ENCODE results near the gene TFPI. TPM values are rescaled to one million over a fixed set of nuclear protein-coding genes. Genes with fewer than 3 reads are reported as not detected.
"Not testable (repeated sequence)": the region's sequence is repeated elsewhere in the genome, so short reads cannot be mapped to it uniquely, and the experiment has no call there.

Gene TFPI
- total RNA-seq, 4 donors from 2014 or later: 3.5 to 89.6 (median 22.5) TPM

DNA sequence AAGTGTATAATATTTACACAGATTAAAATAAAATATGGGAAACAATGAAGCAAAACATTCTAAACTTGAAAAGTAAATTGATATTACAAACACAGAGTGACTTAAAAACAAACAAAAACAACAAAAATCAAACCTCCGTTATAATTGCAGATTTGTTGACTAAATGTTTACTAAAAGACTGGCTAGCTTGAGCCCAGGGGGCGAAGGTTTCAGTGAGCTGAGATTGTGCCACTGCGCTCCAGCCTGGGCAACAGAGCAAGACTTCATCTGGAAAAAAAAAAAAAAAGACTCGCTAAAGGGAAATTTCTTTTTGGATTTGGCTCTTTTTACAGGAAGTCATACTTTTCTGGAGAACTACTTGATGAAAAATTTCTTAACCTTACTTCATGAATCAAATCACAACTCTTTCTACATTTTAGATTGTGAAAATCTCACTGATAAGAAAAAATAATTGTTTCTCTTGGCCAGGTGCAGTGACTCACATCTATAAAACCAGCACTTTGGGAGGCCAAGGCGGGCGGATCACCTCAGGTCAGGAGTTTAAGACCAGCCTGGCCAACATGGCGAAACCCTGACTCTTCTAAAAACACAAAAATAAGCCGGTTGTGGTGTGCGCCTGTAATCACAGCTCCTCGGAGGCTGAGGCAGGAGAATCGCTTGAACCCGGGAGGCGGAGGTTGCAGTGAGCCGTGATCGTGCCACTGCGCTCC, 9.7 kb downstream of the TFPI start:
- intact Hi-C loops (cut with DNase I): no loop called here
- no peak for DNase-seq
- H3K27ac ChIP-seq: peak overlapping the region in 3 of 4 donors; percentile 31 to 69 (median 60)
- H3K4me1 ChIP-seq: peaks cover 0 to 57% (median 20%) of the 10 kb centered on the region in 3 donors
- H3K4me3 ChIP-seq: no peak overlapping the region
- WGBS, 2 donors: 87 to 90% methylated on average over 13 to 16 of the region's 16 CpGs
- H3K36me3 ChIP-seq: no peaks in the 10 kb centered on the region
- no peaks in the 10 kb centered on the region for H3K27me3 ChIP-seq
- no peaks in the 10 kb centered on the region for H3K9me3 ChIP-seq
- TF ChIP-seq, protein P1, sequence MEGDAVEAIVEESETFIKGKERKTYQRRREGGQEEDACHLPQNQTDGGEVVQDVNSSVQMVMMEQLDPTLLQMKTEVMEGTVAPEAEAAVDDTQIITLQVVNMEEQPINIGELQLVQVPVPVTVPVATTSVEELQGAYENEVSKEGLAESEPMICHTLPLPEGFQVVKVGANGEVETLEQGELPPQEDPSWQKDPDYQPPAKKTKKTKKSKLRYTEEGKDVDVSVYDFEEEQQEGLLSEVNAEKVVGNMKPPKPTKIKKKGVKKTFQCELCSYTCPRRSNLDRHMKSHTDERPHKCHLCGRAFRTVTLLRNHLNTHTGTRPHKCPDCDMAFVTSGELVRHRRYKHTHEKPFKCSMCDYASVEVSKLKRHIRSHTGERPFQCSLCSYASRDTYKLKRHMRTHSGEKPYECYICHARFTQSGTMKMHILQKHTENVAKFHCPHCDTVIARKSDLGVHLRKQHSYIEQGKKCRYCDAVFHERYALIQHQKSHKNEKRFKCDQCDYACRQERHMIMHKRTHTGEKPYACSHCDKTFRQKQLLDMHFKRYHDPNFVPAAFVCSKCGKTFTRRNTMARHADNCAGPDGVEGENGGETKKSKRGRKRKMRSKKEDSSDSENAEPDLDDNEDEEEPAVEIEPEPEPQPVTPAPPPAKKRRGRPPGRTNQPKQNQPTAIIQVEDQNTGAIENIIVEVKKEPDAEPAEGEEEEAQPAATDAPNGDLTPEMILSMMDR (IDR thresholded peaks at IDR 0.05): no peak

- DNase-seq: no peak
- H3K27ac ChIP-seq: peak overlapping the region in 3 of 4 donors; percentile 21 to 69 (median 39)
- H3K4me3 ChIP-seq: no peak overlapping the region
- no peaks in the 10 kb centered on the region for H3K36me3 ChIP-seq
- TF ChIP-seq, protein P1 (IDR thresholded peaks at IDR 0.05): no peak
- TF ChIP-seq POLR2A (IDR thresholded peaks at IDR 0.05): no peak
- H3K9me3 ChIP-seq: no peaks in the 10 kb centered on the region
- H3K4me1 ChIP-seq: peaks cover 0 to 46% (median 16%) of the 10 kb centered on the region in 3 donors
- H3K27me3 ChIP-seq: no peaks in the 10 kb centered on the region
- intact Hi-C loops (cut with DNase I): no loop called here
These were observed 10.7 kb downstream of the TFPI start for GRCh38 chr2:187543488-187543887.

- Histone ChIP-seq H3K9me3 (no peaks in the 10 kb centered on the region), H3K27ac (peak overlapping the region in 3 of 4 donors; percentile 69 to 74 (median 73)), H3K27me3 (no peaks in the 10 kb centered on the region), H3K4me1 (peaks cover 0 to 41% (median 12%) of the 10 kb centered on the region in 3 donors), H3K4me3 (no peak overlapping the region), H3K36me3 (no peaks in the 10 kb centered on the region)
- intact Hi-C loops (cut with DNase I): no loop called here
- WGBS, 2 donors: 86% methylated on average over 2 of the region's 2 CpGs
- no peak for TF ChIP-seq POLR2A (IDR thresholded peaks at IDR 0.05)
- TF ChIP-seq, protein P1 (IDR thresholded peaks at IDR 0.05): no peak
- DNase-seq: no peak
These were observed 12.1 kb downstream of the TFPI start for GRCh38 chr2:187542123-187542522.

DNA sequence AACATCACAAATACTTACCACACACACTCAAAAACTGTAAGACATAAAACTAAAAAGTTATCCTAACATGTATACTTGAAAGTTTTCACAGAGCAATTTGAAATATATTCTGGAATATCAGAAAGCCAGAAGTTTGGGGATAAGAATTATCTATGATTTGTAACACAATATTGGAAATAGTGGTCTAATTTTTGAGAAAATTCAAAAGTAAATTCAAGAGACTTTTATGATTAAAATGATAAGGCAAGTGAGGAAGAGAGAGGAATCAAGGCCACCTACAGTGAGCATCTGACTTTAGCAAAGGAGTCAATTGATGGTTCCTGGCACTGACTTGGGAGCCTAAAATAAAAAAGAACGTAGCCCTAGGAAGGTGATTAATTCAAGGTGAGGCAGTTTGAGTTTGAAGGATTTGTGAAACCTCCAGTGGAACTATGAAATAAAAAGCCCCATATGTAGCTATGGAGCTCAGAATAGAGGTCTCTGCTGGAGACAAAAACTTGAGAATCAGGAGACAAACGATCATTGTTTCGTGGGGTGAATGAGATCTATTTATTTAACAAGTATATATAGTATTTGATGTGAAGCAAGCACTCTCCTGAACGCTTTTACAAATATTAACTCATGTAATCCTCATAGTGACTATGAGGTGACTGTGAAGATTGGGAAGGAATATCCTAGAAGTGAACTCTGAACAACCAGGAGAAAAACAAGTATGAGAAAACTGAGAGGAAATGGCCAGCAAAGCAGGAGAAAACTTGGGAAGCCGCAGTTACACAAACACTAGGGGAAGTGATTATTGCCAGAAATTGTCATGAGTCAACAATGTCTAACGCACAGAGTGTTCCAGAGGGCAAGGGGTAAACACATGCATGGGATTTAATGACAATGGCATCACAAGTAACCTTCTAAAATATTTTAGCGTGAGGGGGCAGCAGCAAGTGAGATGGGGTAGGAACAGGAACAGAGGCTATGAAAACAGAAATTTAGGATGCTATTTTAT, 12.8 kb downstream of the TFPI start:
- no peaks in the 10 kb centered on the region for H3K27me3 ChIP-seq
- intact Hi-C loops (cut with DNase I): no loop called here

GRCh38 chr2:187538222-187538621, 16.0 kb downstream of the TFPI start:
- H3K9me3 ChIP-seq; H3K27me3 ChIP-seq; H3K36me3 ChIP-seq; H3K4me3 ChIP-seq; H3K27ac ChIP-seq; DNase-seq; intact Hi-C loops (cut with DNase I): not testable (repeated sequence)
- 84 to 85% methylated on average over 2 of the region's 2 CpGs for WGBS, 2 donors
- peaks cover 0 to 20% (median 12%) of the 10 kb centered on the region in 3 donors for H3K4me1 ChIP-seq

More for the DNA sequence above, 12.8 kb downstream of the TFPI start:
- Histone ChIP-seq H3K4me1 (peaks cover 0 to 34% (median 12%) of the 10 kb centered on the region in 3 donors), H3K9me3 (no peaks in the 10 kb centered on the region), H3K36me3 (no peaks in the 10 kb centered on the region), H3K27ac (peak overlapping the region; percentile 36 to 74 (median 71)), H3K4me3 (peak overlapping the region in 1 of 4 donors; percentile 10)
- DNase-seq: no peak
- WGBS, 2 donors: 14 to 34% methylated on average over 7 of the region's 7 CpGs
- TF ChIP-seq, protein P1 (IDR thresholded peaks at IDR 0.05): no peak
- TF ChIP-seq POLR2A (IDR thresholded peaks at IDR 0.05): no peak

DNA sequence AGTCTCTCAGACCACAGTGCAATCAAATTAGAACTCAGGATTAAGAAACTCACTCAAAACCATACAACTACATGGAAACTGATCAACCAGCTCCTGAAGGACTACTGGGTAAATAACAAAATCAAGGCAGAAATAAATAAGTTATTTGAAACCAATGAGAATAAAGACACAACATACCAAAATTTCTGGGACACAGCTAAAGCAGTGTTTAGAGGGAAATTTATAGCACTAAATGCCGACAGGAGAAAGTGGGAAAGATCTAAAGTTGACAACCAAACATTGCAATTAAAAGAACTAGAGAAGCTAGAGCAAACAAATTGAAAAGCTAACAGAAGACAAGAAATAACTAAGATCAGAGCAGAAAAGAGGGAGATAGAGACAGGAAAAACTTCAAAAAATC, 18.9 kb downstream of the TFPI start:
- H3K4me1 ChIP-seq; DNase-seq; H3K27ac ChIP-seq; intact Hi-C loops (cut with DNase I); H3K36me3 ChIP-seq; H3K9me3 ChIP-seq; H3K4me3 ChIP-seq; H3K27me3 ChIP-seq: not testable (repeated sequence)
- whole genome bisulfite sequencing, 2 donors: 87 to 96% methylated on average over 1 of the region's 1 CpG
